WI38 (cell line): ENCODE results near the gene ARL6IP6.
A peak's percentile ranks its signal among the peaks of the same experiment; 100 is the strongest.

Experiments used
- H3K4me3 ChIP-seq: 2 replicates; pipeline ENCODE4 v1.5.1; 2011; ENCODE audit warnings: low read depth, mild to moderate bottlenecking, control low read depth, low read length
- TF ChIP-seq, protein P1 (sequence below): IDR thresholded peaks from 2 replicates; pipeline ENCODE4 v1.5.1; 2012; ENCODE audit warnings: low read depth, mild to moderate bottlenecking, control low read depth, low read length

The ARL6IP6 gene

DNA sequence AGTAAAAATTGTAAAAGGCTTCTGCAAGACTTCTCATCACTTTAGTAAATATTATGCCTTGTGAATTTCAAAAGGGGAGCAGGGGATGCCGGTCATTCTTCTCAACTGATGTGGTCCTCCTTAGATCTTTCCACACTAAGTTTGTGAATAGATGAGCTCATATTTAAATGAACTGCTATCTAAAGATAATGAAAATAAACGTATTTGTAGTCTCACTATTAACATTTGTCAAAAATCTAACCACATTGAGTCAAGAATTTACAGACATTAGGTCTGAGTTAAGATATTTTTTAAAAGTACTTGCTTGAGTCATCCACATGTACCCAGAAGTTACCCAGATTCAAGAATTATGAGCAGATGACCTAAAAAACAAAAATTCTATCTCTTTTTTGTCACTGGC is 7.7 kb upstream of the ARL6IP6 start:
- no peak overlapping the region for H3K4me3 ChIP-seq
- TF ChIP-seq, protein P1, sequence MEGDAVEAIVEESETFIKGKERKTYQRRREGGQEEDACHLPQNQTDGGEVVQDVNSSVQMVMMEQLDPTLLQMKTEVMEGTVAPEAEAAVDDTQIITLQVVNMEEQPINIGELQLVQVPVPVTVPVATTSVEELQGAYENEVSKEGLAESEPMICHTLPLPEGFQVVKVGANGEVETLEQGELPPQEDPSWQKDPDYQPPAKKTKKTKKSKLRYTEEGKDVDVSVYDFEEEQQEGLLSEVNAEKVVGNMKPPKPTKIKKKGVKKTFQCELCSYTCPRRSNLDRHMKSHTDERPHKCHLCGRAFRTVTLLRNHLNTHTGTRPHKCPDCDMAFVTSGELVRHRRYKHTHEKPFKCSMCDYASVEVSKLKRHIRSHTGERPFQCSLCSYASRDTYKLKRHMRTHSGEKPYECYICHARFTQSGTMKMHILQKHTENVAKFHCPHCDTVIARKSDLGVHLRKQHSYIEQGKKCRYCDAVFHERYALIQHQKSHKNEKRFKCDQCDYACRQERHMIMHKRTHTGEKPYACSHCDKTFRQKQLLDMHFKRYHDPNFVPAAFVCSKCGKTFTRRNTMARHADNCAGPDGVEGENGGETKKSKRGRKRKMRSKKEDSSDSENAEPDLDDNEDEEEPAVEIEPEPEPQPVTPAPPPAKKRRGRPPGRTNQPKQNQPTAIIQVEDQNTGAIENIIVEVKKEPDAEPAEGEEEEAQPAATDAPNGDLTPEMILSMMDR, result no peak

DNA sequence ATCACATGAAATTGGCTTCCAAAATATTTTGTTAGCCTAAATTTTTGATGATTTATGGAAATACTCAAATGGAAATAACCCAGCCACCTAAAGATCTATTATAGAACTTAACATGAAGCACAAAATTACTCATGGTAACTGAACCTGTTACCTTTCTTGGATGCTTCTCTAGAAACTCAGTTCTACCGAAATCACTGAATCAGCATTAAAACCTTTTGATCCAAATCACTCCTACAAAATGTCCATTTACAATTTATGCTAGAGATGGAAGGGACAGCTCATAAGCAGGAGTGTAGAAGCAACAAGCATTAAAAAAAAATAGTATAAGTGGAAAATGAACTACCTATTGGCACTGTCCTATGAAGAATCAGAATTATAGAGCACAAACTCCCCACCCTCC is 3.3 kb upstream of the ARL6IP6 start:
- no peak overlapping the region for H3K4me3 ChIP-seq
- TF ChIP-seq, protein P1, result no peak

DNA sequence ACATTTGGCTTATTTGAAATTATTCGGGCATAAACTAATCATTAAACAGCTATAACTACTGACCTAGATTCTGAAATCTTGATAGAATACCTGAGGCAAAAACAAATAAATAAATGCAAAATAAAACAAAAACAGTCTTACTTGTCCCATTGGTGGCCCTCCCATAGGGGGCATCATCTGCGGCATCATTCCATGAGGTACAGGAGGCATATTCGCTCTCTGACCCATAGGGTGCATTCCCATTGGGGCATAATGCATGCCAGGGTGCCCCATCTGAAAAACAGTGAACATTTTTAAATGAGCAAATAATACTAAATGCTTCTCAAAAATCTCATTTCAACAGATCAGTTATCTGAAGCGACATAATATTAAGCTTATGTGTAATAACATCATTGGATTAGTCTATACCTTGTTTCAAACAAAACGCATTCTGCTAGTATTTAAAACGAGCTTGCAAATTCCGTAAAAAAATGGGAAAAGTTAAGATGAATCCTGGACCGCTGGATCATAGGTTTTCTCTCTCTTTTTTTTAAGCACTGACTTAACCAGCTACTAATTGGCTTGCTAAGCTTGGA is 2.5 kb upstream of the ARL6IP6 start:
- peak overlapping the region; percentile 99 for H3K4me3 ChIP-seq
- TF ChIP-seq, protein P1, result peak; percentile 22; the same call in 1 of the 2 replicates

DNA sequence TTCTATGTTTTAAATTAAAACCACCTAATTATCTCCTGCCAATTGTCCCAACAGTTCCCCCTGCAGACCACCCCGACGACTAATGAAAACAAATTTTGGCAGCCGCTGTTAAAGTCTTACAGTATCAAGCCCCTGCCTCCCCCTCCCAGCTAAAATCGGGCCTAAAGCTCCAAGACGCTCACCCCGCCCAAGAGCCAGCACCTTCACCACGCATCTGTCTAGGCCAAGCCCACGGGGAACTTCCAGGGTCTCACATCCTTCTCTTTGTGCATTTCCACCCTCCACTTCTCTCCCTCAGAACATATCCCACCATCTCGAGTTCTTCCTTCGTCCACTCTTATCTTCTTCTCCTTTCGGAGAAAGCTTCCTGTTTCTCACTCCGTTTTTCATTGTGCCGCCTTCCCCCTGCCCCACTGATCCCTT is 1.6 kb upstream of the ARL6IP6 start:
- TF ChIP-seq, protein P1, result no peak
- peak overlapping the region; percentile 99 for H3K4me3 ChIP-seq

DNA sequence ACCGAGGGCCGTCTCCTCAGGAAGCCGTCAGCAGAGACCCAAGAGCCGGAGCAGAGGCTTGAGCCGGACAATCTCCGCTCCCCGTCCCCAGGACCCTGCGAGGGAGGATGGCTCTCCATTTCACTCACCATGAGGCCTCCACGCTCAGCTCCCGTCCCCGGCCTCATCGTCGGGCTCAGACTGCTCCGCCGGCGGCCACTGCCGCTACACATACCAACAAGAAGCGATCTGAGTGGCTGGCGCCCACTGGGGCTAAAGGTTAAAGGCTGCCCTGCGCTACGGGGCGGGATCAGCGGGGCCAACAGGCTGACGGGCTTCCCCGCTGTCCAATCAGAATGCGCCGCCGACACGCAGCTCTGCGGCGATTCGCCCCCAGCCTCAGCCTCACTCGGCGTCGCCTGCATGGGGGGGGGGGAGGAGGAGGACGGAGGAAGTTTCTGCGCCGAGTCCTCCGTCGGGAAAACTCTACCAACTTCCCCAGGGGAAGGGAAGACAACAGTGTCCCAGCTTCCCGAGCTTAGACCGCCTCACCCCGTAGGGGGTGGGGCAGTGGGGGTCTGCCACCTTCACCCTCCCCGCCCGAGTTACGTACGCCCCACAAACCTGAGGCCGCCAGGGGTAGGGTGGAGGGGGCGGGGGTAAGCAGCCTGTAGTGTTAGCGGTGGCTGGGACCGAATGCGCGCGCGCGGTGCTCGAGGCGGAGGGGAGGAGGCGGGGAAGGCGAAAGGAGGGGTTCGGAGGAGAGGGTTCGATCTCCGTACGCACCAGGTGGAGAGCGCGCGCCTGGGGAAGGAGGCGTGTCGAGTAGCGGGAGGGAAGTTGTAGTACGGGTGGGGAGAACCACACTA is 968 bp upstream of the ARL6IP6 start, which contains the start of gene PRPF40A:
TSS of gene PRPF40A (minus strand) at position 234 of the 848 bp plus-strand sequence. CDS start at position 212, 22 bp downstream.
- TF ChIP-seq, protein P1, result no peak
- H3K4me3 ChIP-seq, result peak within 1 kb of the TSS; percentile 99

DNA sequence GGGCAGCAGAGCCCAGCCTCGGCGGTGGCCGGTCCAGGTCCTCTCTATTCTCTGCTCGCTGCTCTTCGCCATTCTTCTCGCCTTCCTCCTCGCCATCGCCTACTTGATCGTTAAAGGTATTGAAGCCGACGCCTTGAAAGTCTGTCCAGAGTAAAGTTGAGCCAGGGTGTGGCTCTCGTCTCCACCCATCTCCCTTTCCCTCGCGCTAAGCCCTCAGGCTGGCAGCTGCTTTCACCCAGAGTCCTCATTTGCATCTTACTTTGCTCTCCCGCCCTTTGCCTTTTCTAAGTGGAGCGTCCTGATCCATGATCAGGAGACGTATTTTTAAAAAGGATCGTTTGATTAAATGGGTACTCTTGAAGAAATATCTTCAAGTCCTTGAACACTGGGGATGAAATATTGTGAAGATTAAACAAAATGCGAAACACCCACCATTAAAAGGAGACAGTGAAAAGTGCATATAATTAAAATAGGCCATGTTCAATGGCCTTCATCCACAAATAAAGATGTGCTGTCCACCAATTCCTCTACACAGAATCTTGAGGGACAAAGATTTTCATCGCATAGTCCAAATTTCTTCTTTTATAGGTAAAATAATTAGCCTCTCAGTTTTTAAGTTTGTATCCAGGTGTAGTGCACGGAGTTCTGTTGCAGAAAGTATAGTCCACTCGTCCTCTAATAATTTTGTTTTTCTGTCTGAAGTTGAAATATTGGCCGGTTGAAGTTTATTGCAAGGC is 657 bp downstream of the ARL6IP6 start:
- H3K4me3 ChIP-seq, result peak overlapping the region; percentile 99
- TF ChIP-seq, protein P1, result no peak
